Activated CD8-positive, alpha-beta memory T cell treated with anti-CD3 and anti-CD28 coated beads, Interleukin-2, amount 50 U/mL, for 24 hours (primary cell): ENCODE results near the gene SMYD3.

Experiments used
- DNase-seq: peaks from one replicate; pipeline ENCODE4 v3.0.0-alpha.2; 2020; ENCODE audit errors: extremely low read depth

The SMYD3 gene

DNA sequence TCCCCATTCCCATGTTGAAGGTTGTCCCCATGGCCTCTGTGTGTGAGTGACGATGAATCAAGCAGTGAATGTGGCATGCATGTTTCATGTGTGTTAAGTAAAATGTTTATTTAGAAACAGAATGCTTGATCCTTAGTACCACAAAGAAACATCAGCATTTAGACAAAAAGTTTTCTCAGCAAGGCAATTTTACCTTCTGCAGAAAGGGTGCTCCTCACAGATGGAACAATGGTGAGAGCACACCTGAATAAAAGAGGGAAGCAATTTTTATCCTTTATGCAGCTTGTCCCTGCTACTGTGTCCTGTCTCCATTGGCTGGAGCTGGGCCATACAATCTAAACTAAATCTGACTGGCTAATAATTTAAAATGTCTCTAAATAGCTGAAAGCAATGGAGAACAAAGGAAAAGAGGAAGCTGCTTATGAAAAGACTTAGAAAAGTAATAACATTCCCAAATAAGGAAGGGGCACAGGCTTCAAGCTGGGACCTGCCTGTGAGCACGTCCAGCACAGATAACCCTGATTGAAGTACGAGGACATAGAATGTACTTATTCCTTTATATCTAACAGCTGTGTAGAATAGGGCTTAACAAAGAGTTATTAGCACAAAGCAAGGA, 8.4 kb upstream of the SMYD3 start:
- DNase-seq: no peak

DNA sequence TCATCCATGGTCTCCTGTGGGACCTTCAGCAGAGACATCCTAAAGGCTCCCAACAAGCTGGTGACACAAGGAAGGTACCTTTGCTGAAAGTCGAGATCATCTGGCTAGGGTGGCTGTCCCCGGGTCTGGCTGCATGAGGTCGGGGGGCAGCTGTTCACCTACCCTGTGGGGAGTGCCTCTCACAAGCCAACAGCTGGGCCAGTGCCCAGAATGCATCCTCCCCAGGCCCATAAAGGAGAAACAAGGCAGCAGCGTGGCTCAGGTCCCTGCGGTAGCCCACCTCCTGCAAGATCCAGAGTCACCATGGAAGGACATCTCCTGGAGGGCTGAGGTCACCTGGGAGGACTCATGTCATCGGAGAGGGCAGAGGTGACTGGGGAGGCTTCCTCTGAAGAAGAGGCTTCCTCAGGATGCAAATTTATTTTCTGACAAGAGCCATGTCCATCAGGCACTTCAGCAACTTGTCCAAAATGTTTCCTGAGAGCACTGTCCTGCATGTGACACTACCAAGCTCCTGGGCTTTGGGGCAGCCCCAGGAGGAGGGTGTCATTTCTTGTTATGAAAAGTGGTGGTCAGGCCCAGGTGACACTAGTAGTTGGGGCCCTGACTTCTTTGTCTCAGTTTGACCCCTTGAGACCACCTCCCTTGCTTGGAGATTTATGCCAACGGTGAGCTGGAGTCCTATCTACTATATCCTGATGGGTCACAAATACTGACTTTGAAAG, 6.7 kb upstream of the SMYD3 start:
- DNase-seq: no peak

DNA sequence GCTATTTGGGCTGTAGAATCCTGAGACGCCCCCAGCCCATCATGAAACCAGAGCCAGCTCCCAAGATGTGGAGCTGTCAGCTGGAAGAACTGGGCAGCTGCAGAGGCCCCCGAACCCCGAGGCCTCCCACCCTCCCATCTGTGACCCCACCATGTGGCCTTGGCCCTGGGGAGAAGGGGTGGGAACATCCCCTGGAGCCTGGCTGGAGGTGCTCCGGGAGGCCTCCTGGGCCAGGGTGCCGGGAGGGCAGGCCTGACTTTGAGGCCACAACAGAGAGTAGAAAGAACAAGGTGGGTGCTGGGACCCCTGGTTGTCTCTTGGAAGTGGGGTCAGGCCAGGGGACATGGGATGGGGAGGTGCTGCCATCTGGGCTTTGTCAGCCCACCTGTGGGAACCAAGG, 6.0 kb upstream of the SMYD3 start:
- no peak for DNase-seq

DNA sequence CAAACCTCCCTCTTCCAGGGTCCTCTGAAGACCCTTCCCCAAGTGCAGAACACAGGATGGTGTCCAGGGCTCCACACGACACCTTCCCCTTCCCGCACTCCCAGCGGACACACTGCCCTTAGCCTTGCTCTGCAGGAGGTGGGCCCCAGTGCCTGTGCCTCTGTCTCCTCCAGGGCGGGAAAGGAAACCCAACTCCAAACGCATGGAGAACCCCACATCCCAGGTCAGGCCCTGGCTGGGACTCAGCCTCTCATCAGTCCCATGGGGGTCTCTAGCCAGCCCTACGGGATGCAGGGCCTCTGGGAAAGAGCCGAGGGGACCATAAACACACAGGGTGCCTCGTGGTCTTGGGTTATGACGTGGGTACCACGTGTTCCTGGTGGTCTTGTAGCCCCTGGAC, 5.6 kb upstream of the SMYD3 start:
- DNase-seq: no peak

DNA sequence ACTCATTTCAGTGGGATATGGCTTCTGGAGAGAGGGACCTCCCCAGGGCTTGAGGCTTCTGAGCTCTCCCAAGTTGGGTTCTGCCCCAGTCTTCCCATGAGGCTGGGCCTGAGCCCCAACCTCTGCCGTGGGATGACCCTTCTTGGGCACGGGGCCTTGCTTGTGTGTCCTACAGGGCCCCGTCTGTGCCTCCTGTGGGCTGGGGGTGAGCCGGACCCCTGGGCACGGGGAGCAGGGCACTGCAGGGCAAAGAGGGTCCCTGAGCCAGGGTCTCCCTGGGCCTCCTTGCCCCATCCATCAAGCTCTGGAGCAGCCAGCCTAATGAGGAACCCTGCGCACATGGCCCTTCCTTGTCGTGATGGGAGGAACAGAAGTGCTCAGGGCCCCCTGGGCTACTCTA, 5.2 kb upstream of the SMYD3 start:
- DNase-seq: no peak

DNA sequence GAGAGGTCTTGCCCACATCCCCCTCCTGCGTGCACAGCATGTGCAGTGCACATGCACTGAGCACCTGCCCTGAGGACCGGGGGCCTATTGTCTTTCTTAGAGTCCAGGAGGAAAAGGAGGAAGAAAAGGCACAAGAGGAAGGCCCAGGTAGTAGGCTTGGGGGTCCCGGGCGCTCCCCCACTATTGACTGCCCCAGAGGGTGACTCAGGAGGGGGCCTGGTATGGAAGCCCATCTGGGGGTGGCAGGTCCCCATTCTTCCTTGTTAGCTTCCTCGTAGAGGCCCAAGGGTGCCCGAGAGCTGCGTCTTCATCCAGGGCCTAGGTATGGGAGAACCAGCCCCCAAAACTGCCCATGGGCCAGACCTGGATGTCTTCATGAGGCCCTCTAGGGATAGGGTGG, 4.1 kb upstream of the SMYD3 start:
- no peak for DNase-seq

DNA sequence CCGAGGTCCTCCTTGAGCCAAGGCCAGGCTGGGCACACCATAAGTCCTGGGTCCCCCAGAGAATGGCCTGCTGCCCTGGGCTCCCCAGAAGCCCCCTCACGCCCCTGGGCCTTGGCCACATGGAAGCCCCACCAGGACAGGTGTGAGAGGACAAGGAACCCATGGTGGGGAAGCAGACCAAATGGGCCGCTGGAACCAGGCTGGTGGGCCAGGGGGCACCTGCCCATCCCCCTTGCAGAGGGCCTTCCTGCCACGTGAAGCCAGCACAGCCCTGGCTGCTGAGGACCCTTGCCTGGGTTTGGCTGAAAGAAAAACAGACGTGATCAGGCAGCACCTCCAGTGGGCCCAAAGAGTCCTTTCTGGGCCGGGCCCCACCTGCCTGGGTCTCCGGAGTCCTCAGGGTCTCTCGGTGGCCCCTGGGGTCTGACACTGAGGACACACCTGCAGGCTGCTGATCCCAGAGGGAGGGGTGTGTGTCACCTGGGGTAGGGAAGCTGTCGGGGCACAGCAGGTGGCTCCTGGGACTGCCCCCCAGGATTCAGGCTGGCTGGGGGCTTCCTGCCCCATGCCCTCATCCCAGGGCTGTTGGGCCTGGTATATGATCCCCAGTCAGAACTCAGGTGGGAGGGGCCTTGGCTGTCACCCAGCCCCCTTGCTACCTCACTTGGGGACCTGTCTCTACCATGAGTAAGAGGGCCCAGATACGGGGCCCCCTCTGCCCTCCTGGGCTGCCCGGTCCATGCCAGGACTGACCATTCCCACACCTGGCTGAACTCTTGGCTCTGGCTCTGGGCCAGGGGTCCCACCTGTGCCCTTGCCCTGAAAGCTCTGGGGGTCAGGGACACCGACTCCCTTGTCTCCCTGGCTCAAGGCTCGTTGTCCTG, 3.3 kb upstream of the SMYD3 start:
- no peak for DNase-seq

DNA sequence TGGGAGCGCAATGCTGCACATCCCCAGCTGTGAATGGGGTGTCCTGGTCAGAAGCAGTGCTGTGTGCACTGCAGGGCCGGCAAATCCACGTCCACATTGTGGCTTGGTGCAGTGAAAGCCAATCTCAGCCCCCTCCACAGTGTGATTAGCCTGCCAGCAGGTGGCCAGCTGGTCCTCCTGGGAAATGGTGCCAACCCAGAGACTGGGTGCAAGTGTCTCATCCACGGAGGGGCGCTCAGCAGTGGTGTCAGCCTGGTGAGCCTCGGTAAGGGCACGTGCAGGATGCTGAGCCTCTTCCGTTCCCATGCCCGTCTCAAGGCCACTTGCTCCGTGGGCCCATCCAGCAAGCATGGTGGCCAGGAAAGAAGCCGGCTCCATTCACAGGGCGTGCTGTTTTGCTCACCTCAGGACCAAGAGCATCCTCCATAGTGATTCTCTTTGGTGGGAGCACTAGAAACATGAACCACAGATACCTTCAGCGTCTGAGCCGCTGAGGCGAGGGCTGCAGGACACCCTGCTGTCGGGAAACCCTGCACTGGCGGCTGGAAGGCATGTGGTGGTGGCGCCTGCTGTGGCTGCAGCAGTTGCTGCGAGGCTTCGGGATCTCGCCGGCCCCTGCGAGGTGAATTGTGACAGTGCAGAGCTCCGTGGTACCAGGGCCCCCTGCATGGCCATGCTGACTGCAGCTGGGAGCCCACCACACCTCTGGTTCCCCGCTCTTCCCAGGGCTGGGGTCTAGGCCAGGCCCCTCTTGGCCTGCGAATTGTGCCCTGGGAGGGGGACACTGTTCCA, 2.0 kb upstream of the SMYD3 start:
- no peak for DNase-seq

DNA sequence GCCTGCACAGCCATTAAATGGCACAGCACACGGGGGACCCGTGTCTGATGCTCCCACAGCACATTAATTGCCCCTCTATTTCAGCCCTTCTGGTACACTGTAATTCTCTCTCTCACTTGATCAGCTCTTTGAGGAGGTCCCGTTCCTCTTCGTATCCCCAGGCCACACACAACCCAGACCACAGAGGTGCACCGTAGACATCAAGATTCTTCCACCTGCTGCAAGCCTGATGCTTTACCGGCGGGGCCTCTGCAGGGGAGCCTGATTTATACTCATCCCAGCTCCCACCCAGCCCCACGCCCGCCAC, 759 bp downstream of the SMYD3 start:
- DNase-seq: no peak

DNA sequence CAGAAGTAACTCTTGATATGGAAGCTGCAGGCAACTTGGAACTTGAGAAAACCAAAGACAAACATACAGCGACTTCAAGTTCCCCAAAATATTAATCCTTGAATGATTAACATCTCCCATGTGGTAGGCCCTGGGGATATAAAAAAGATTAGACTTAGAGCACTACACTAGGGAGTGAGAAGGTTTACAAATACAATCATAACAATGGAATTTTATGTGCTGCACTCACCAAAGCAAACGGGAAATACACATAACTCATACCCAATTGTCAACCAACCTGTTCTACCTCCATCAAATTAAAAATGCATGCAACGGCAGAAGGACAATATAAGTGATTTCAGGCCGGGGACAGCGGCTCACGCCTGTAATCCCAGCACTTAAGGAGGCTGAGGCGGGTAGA, 3.7 kb downstream of the SMYD3 start:
- no peak for DNase-seq

DNA sequence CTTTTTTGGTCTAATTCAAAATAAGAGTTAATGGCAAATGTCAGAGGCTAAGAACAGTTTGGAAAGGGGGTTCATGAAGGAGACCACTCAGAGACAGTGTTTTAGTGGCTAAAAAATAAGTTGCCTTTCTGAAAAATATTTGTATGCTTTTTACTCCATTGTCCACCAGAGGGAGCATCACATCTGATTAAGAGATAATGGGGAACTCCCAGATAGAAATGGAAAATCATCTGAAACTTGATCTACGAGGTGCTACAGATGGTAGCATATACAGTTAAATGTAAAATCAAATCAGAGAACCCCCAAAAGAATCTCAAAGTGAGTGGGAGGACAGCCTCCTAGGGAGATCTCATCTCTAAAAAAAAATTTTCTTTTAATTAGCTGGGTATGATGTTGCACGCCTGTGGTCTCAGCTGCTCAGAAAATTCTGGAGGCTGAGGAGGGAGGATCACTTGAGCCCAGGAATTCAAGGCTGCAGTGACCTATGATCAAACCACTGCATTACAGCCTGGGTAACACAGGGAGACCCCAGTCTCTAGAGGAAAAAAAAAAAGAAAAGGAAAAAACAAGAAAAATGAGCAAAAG, 9.7 kb downstream of the SMYD3 start:
- DNase-seq: no peak

DNA sequence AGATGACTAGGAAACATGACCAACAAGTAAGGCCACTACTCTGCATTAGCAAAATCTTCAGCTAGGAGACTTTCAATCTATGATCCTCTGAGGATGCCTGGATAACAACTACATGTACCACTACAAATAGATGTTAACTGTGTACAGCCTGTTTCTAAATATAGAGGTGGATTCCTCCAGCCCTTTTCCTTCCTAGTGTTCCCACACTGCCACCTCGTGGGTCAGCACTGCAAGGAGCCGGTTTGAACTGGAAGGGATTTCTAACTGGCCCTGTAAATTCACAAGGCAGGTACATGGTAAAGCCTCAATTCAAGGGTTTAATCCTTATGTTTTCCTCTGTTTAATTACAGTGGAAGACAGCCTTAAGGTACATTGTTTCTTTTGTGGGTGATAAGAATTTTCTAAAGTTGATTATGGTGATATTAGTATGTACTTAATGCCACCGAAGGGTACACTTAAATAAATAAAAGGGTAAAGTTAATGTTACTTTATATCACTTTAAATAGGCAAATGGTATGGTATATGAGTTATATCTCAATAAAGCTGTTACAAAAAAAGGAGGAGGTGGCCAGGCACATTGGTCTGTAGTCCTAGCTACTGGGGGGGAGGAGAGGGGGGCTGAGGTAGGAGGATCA, 14.4 kb downstream of the SMYD3 start:
- no peak for DNase-seq

DNA sequence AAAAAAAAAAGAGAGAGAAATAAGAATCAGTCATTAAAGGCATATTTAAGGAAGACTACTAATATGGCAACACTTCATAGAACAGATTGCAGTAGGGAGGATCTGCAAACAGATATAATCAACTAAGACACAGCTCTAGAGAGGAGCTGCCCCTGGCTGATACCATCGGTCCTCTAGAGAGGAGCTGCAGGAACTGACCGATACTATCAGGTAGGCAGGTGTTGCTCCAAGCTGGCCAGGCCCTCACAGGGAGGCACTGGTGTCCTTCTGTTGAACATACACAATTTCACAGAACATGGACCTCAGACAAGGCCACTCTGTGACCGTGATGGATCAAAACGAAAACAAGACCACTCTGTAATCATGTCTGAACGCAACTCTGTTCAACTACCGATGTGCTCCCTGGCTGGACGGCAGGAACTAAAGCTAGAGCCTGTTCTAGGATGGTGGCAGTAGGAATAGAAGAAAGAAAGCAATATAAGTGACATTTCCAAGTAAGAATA, 15.5 kb downstream of the SMYD3 start:
- DNase-seq: no peak

DNA sequence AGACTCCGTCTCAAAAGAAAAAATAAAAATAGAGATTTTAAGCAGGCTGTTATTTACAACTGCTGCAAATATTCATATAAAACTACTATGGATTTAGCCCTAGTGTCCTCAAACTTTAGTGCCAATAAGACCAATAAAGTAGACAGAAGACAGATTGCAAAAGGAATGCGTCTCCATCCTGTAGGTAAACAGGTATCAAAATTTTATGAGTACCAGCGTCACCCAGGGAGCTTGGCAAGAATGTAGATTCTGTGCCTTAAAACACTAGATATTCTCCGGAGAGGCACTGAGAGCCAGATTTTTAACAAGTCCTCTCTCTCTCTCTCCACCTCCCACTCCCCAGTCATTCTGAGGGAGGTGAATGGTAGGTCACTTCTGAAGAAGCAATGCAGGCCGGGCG, 18.4 kb downstream of the SMYD3 start:
- DNase-seq: no peak

DNA sequence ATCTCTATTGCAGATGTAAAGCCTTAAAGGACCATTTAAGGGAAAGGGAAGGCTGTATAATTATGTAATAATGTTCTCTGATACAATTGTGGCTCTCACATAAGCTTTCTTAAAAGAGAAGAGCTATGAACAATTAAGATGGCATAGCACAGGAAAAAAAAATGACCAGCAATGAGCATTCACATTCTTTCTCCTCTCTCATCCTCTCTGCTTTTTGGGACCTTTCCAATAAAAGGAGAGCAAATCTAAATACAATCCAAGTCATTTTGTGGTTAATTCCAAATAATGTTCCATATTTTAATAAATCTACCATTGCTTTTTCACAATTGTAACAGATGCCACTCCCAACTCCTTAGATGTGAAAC, 23.5 kb downstream of the SMYD3 start:
- no peak for DNase-seq

DNA sequence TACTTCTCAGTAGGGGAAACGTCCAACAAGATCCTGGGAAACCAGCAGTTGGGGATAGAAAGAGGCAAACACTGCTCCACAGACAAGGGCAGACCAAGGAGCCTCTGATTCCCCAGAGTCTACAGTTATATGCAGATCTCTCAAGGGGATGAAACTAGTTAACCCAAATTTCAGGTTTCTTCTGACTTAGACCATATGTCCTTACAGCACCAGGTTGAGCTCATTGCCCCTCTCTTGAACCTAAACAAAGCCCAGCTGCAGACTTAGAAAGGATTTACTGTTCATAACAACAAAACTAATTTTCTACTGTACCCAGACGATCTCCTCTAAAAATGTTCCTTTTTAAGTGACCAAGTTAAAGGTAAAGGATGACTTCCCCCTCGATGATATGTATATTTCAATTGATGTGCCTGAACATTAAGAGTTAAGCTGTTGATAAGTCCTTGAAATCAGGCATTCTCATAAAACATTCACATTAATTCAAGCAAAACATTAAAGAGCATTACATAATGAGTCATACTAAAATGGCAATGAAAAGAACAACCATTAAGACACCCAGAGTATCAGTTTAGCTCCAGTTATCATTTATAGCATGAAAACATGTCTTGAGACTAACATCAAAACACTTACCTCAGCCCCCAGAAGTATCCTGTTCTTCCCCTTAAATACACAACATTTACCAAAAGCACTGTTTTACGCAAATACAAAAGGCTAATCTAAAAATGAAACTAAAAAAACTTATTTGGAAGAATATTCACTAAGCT, 24.1 kb downstream of the SMYD3 start:
- DNase-seq: no peak

DNA sequence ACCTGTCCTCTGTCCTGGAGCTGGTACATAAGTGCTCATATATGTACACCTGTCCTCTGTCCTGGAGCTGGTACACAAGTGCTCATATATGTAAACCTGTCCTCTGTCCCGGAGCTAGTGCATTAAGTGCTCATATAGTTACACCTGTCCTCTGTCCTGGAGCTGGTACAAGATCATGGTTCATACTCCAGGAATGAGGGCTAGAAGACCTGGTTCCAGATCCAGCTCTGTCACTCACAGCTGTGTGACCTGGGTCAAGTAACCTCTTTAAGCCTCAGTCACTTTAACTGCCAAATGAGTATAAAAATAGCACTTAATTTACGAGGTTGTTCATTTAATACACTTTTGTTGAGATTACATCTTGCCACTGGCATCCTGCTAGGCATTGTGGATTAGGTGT, 28.0 kb downstream of the SMYD3 start:
- DNase-seq: no peak

DNA sequence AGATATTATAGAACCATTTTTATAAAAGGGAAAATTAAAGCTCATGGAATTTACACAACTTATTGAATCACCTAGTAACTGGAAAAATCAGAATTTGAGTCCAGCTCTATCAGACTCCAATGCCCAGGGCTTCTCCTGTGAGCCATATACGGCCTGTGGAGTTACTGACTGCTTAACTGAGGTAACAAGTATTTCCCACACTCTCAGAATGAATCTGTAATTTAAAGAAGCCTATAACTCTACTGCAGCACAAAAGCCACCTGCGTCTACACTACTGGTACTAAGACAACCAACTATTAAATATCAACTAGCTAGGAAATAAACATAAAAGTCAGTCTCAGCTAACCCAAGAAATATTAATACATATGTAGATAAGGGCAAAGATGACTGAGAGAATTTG, 29.4 kb downstream of the SMYD3 start:
- DNase-seq: no peak

DNA sequence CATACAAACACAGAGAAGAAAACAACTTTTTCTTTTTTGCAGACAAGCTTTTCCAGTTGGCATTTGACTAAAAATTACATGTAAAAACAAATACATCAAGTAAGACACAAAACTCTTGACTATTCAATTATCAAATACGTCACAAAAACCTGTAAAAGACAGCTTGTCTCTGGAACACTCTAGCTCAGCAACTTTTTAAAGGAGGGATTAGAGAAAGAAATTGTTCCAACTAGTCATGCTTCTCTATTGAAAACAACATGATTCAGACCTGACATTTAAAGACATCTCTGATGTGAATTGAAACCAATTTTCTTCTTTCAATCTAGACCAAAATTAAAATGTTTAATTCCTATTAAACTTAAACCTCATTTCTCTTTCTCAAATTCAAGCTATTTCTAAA, 30.3 kb downstream of the SMYD3 start:
- no peak for DNase-seq

DNA sequence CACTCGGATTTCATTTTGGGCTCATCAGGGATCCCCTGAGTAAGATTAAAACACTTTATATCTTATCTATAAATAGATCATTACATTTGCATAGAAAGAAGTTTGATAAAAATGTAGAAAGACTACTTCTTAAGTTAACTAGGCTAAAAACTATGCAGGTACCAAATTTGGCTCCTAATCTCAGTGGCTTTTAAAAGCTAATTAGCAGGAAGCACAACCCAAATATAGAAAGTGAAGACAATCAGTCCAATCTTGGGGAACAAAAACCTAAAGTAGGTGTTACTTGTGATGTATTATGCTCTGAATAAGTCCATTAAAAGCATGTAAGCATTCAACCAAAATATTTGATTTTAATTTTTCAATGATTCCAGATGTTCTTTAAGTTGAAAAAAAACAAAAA, 35.4 kb downstream of the SMYD3 start:
- no peak for DNase-seq

DNA sequence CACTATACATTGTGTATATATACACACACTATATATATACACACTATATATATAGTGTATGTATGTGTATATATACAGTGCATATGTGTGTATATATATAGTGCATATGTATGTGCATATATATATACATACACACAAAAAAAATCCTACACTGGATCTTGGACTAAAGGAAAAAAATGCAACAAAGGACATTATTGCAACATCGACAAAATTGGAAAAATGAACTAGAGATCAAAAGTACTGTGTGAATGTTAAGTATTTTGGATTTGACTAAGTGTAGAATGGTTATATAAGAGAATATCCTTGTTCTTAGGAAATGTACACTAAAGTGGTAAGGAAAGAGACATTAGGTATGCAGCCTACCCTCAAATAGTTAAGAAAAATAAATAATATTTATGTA, 36.5 kb downstream of the SMYD3 start:
- no peak for DNase-seq
